Measurements from ENCODE around the gene ASH1L. TPM values are rescaled to one million over a fixed set of nuclear protein-coding genes. Genes with fewer than 3 reads are reported as not detected.
"Not testable (repeated sequence)": the region's sequence is repeated elsewhere in the genome, so short reads cannot be mapped to it uniquely, and the experiment has no call there.

ASH1L gene, protein sequence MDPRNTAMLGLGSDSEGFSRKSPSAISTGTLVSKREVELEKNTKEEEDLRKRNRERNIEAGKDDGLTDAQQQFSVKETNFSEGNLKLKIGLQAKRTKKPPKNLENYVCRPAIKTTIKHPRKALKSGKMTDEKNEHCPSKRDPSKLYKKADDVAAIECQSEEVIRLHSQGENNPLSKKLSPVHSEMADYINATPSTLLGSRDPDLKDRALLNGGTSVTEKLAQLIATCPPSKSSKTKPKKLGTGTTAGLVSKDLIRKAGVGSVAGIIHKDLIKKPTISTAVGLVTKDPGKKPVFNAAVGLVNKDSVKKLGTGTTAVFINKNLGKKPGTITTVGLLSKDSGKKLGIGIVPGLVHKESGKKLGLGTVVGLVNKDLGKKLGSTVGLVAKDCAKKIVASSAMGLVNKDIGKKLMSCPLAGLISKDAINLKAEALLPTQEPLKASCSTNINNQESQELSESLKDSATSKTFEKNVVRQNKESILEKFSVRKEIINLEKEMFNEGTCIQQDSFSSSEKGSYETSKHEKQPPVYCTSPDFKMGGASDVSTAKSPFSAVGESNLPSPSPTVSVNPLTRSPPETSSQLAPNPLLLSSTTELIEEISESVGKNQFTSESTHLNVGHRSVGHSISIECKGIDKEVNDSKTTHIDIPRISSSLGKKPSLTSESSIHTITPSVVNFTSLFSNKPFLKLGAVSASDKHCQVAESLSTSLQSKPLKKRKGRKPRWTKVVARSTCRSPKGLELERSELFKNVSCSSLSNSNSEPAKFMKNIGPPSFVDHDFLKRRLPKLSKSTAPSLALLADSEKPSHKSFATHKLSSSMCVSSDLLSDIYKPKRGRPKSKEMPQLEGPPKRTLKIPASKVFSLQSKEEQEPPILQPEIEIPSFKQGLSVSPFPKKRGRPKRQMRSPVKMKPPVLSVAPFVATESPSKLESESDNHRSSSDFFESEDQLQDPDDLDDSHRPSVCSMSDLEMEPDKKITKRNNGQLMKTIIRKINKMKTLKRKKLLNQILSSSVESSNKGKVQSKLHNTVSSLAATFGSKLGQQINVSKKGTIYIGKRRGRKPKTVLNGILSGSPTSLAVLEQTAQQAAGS (N-terminal part only)
- 10 to 100 TPM; 63.3 to 75.6 (median 67.7) TPM for total RNA-seq

DNA sequence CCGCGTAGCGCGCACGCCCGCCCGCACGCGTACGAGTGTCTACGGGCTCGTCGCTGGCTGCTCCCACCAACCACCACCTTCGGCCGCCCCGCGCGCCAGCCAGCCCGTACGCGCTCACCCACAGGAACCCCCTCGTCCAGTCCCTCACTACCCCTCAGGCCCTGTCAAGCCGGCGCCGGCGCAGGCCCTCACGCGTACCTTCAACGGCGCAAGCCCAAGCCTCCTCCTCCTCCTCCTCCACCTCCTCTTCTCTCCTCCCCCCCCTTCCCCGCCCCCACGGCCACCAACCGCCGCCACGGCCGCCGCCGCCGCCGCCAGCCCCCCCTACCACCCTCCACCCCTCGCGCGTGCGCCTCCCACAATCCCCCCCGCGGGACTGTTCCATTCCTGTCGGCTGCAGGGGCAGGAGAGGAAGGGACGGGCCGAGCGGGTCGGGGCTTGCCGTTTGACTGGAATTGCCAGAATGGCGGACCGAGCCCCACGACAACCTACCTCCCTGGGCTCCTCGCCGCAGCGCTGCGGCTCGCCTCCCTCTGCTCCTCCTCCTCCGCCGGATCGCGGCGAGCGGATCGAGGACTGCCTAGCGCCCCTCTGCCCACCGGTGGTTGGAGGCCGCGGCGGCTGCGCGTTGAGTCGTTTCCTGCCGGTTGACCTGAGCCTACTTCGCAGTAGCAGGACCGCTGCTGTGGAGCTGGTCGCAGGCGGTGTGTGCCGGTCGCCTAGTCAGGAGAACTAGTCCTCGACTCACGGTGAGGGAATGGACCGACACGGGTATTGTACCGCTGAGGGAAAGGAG lies at the start of gene ASH1L:
TSS of gene ASH1L (minus strand) at position 223 of the 796 bp plus-strand sequence. CDS start 41,284 bp downstream, outside the sequence.
- H3K27me3 ChIP-seq: no peaks in the 10 kb centered on the region
- H3K36me3 ChIP-seq: no peaks in the 10 kb centered on the region
- H3K4me1 ChIP-seq: peaks cover 32 to 53% (median 47%) of the 10 kb centered on the region in 4 donors
- H3K27ac ChIP-seq (replicated peaks in 1 of 4): peak within 1 kb of the TSS; percentile 92 to 98 (median 97)
- WGBS: 0% methylated on average over 17 of the region's 87 CpGs
- intact Hi-C loops (cut with DNase I): no loop called here
- TF ChIP-seq, protein P1, sequence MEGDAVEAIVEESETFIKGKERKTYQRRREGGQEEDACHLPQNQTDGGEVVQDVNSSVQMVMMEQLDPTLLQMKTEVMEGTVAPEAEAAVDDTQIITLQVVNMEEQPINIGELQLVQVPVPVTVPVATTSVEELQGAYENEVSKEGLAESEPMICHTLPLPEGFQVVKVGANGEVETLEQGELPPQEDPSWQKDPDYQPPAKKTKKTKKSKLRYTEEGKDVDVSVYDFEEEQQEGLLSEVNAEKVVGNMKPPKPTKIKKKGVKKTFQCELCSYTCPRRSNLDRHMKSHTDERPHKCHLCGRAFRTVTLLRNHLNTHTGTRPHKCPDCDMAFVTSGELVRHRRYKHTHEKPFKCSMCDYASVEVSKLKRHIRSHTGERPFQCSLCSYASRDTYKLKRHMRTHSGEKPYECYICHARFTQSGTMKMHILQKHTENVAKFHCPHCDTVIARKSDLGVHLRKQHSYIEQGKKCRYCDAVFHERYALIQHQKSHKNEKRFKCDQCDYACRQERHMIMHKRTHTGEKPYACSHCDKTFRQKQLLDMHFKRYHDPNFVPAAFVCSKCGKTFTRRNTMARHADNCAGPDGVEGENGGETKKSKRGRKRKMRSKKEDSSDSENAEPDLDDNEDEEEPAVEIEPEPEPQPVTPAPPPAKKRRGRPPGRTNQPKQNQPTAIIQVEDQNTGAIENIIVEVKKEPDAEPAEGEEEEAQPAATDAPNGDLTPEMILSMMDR (IDR thresholded peaks at IDR 0.05): no peak
- TF ChIP-seq EP300 (IDR thresholded peaks at IDR 0.05) (no peak), POLR2AphosphoS5 (IDR thresholded peaks at IDR 0.05) (peak; percentile 93 to 97), POLR2A (IDR thresholded peaks at IDR 0.05; ENCODE audit: low read depth) (peak; percentile 84)
- peak within 1 kb of the TSS; percentile 76 to 97 (median 86) for H3K4me3 ChIP-seq
- H3K9me3 ChIP-seq: no peaks in the 10 kb centered on the region
- DNase-seq (ENCODE audit: extremely low spot score): peak; percentile 97

DNA sequence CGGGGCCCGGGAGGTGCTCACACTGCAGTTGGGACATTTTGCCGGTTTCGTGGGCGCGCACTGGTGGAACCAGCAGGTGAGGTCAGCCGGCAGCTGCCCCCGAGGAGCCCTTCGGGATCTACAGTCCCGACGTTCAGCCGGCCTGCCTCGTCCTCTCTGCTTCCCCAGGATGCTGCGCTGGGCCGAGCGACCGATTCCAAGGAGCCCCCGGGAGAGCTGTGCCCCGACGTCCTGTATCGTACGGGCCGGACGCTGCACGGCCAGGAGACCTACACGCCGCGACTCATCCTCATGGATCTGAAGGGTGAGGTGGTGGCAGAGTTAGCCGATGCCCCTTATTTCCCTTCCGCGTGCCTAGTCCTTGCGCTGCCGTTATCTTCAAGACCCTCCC lies 47.6 kb upstream of the ASH1L start:
- Histone ChIP-seq H3K36me3 (peaks cover 0 to 25% (median 14%) of the 10 kb centered on the region in 4 donors), H3K27ac (replicated peaks in 1 of 4) (peak overlapping the region in 2 of 4 donors; percentile 44 to 74), H3K4me3 (peak overlapping the region; percentile 60 to 71 (median 69))
- WGBS: no CpG with 5 or more reads among the region's 33 CpGs
- H3K9me3 ChIP-seq; DNase-seq (ENCODE audit: extremely low spot score); H3K4me1 ChIP-seq; H3K27me3 ChIP-seq; intact Hi-C loops (cut with DNase I): not testable (repeated sequence)

DNA sequence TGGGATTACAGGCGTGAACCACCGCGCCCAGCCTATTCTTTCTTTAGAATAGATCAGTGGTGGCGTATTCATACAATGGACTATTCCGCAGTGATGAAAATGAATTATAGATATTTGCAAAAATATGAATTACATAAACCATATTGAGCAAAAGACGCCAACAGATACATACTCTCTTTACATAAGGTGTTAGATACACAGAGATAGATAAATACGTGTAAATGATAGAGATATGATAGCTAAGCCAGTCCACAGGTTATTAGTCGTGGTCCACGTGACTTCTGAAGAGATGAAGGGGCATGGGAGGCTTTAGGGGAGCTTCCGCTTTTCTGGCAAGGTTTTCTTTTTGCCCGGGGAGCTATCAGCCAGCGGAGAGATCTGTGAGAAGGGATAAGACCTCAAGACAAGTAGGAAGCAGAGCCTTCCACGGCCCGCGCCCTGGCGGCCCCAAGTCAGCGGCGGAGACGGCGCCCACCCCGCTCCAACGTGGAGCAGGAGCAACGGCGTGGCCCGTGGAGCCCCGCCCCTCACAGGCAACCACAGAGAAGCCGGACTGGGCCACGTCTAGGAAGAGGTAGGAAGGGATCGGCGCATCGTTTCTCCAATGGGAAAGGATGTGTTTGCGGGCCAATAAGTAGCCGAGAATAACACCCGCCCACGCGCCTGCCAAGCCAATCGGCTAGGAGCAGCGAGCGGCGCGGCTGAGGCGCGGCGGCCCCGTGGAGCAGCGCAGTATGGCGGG lies 47.1 kb upstream of the ASH1L start, which contains the start of gene MSTO1:
TSS of gene MSTO1 (plus strand) at position 704 of the 742 bp plus-strand sequence. CDS start at position 735, 31 bp downstream.
- Histone ChIP-seq H3K9me3 (no peaks in the 10 kb centered on the region), H3K27me3 (no peaks in the 10 kb centered on the region), H3K4me3 (peak within 1 kb of the TSS; percentile 60 to 71 (median 69)), H3K27ac (replicated peaks in 1 of 4) (peak within 1 kb of the TSS; percentile 72 to 83 (median 76)), H3K4me1 (peaks cover 3 to 5% (median 4%) of the 10 kb centered on the region in 4 donors), H3K36me3 (peaks cover 0 to 19% (median 14%) of the 10 kb centered on the region in 4 donors)
- 19% methylated on average over 18 of the region's 47 CpGs for WGBS
- intact Hi-C loops (cut with DNase I): no loop called here
- TF ChIP-seq EP300 (IDR thresholded peaks at IDR 0.05) (no peak), POLR2AphosphoS5 (IDR thresholded peaks at IDR 0.05) (peak; percentile 67 to 68)
- TF ChIP-seq, protein P1 (IDR thresholded peaks at IDR 0.05): peak in 1 of 3 experiments; percentile 15
- DNase-seq (ENCODE audit: extremely low spot score): peak; percentile 99

DNA sequence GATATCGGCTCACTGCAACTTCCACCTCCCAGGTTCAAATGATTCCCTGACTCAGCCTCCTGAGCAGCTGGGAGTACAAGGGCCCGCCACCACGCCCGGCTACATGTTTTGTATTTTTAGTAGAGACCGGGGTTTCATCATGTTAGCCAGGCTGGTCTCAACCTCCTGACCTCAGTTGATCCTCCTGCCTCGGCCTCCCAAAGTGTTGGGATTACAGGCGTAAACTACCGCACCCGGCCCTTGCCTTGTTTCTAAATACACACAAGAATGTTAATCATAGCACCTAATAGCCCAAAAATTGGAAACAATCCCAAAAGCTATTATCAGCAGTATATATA lies 46.3 kb upstream of the ASH1L start:
- Histone ChIP-seq H3K27ac (replicated peaks in 1 of 4) (no peak overlapping the region), H3K4me3 (no peak overlapping the region), H3K4me1 (peaks cover 3 to 5% (median 4%) of the 10 kb centered on the region in 4 donors), H3K27me3 (no peaks in the 10 kb centered on the region), H3K9me3 (no peaks in the 10 kb centered on the region), H3K36me3 (peaks cover 0 to 15% (median 14%) of the 10 kb centered on the region in 4 donors)
- TF ChIP-seq POLR2A (IDR thresholded peaks at IDR 0.05; ENCODE audit: low read depth): no peak
- no peak for TF ChIP-seq EP300 (IDR thresholded peaks at IDR 0.05)
- TF ChIP-seq, protein P1 (IDR thresholded peaks at IDR 0.05): no peak
- no peak for TF ChIP-seq POLR2AphosphoS5 (IDR thresholded peaks at IDR 0.05)
- 94% methylated on average over 9 of the region's 9 CpGs for WGBS
- DNase-seq (ENCODE audit: extremely low spot score): no peak
- intact Hi-C loops (cut with DNase I): no loop called here
